Hepatocyte (in vitro differentiated cells): Measurements from ENCODE around the gene SLC32A1.

Source experiments
- EZH2 ChIP-seq: fragments of 200-600 bp; sonication (generic); IDR thresholded peaks from 2 replicates; pipeline ENCODE4 v1.6.1; 2016; ENCODE audit warnings: antibody characterized with exemption, mild to moderate bottlenecking, borderline replicate concordance
- TF ChIP-seq, protein P1 (sequence below): fragments of 200-600 bp; sonication (generic); IDR thresholded peaks from 2 replicates; pipeline ENCODE4 v1.5.1; 2016; ENCODE audit warnings: antibody characterized with exemption, mild to moderate bottlenecking; ENCODE audit not compliant: poor library complexity

DNA sequence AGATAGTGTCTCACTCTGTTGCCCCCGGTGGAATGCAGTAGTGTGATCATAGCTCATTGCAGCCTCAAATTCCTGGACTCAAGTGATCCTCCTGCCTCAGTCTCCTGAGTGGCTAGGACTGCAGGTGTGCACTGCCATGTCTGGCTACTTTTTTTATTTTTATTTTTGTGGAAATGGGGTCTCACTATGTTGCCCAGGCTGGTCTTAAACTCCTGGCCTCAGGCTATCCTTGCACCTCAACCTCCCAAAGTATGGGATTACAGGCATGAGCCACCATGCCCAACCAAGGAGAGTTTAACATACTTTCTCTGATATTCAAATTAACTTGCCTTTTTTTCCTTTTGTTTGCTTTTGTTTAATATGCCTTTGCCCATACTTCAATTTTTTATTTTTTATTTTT is 13.6 kb downstream of the SLC32A1 start:
- TF ChIP-seq, protein P1, sequence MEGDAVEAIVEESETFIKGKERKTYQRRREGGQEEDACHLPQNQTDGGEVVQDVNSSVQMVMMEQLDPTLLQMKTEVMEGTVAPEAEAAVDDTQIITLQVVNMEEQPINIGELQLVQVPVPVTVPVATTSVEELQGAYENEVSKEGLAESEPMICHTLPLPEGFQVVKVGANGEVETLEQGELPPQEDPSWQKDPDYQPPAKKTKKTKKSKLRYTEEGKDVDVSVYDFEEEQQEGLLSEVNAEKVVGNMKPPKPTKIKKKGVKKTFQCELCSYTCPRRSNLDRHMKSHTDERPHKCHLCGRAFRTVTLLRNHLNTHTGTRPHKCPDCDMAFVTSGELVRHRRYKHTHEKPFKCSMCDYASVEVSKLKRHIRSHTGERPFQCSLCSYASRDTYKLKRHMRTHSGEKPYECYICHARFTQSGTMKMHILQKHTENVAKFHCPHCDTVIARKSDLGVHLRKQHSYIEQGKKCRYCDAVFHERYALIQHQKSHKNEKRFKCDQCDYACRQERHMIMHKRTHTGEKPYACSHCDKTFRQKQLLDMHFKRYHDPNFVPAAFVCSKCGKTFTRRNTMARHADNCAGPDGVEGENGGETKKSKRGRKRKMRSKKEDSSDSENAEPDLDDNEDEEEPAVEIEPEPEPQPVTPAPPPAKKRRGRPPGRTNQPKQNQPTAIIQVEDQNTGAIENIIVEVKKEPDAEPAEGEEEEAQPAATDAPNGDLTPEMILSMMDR = no peak
- TF ChIP-seq EZH2 = no peak
